Rectal smooth muscle tissue (tissue), 1 donor: ENCODE measurements around the gene NCAPH2.

ENCODE experiments used
- H3K27ac ChIP-seq: one replicate; pipeline ENCODE4 v1.7.0; 2013; ENCODE audit warnings: low read depth, low read length, inconsistent platforms
- H3K27me3 ChIP-seq: one replicate; pipeline ENCODE4 v1.7.0; 2013; ENCODE audit warnings: low read length; ENCODE audit not compliant: control insufficient read depth, insufficient read depth
- H3K36me3 ChIP-seq: one replicate; pipeline ENCODE4 v1.7.0; 2013; ENCODE audit warnings: low read length; ENCODE audit not compliant: control insufficient read depth, insufficient read depth
- H3K4me1 ChIP-seq: one replicate; pipeline ENCODE4 v1.7.0; 2013; ENCODE audit warnings: low read length; ENCODE audit not compliant: control insufficient read depth, insufficient read depth
- H3K4me3 ChIP-seq: one replicate; pipeline ENCODE4 v1.7.0; 2013; ENCODE audit warnings: low read length
- H3K9ac ChIP-seq: one replicate; pipeline ENCODE4 v1.7.0; 2013; ENCODE audit warnings: low read length

NCAPH2 gene

DNA sequence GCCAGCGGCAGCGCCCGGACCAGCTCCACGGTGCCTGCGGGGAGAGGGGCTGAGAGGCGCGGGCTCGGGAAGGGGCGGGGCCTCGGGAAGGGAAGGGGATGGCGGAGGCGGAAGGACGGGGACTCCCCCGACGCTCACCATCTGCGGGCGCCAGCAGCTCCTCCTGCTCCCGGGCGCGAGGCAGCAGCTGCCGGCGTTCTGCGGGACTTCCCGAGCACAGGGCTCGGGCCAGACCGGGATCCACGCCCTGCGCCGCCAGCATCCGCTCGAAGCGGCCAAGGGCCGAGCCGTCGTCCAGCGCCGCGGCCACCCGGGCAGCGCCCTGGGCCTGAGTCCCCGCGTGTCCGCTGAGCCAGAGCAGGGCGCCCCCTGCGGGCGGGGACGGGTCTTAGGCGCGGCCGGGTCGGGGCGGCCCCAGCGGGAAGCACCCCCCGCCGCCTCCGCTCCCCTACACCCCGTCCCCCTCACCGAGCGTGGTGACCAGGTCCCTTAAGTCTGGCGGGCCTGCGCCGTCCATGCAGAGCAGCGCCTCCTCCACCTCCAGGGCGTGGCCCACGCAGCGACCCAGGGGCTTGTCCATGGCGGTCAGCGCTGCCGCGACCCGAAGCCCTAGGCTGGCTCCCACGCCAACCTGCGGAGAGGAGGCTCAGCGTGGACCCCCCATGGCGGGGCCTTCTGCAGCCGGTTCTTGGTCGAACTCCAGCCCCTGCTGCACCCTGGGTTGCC is 18.2 kb downstream of the NCAPH2 start:
- H3K9ac ChIP-seq, result no peak overlapping the region
- H3K4me1 ChIP-seq, result peaks cover 6% of the 10 kb centered on the region
- peaks cover 18% of the 10 kb centered on the region for H3K36me3 ChIP-seq
- peak overlapping the region; percentile 77 for H3K27ac ChIP-seq
- H3K27me3 ChIP-seq, result peaks cover 7% of the 10 kb centered on the region
- peak overlapping the region; percentile 71 for H3K4me3 ChIP-seq

GRCh38 chr22:50526834-50527801 is 19.1 kb downstream of the NCAPH2 start:
- Histone ChIP-seq H3K36me3 (peaks cover 14% of the 10 kb centered on the region), H3K27ac (peak overlapping the region; percentile 77), H3K27me3 (peaks cover 9% of the 10 kb centered on the region), H3K4me3 (peak overlapping the region; percentile 71), H3K9ac (no peak overlapping the region), H3K4me1 (peaks cover 6% of the 10 kb centered on the region)

DNA sequence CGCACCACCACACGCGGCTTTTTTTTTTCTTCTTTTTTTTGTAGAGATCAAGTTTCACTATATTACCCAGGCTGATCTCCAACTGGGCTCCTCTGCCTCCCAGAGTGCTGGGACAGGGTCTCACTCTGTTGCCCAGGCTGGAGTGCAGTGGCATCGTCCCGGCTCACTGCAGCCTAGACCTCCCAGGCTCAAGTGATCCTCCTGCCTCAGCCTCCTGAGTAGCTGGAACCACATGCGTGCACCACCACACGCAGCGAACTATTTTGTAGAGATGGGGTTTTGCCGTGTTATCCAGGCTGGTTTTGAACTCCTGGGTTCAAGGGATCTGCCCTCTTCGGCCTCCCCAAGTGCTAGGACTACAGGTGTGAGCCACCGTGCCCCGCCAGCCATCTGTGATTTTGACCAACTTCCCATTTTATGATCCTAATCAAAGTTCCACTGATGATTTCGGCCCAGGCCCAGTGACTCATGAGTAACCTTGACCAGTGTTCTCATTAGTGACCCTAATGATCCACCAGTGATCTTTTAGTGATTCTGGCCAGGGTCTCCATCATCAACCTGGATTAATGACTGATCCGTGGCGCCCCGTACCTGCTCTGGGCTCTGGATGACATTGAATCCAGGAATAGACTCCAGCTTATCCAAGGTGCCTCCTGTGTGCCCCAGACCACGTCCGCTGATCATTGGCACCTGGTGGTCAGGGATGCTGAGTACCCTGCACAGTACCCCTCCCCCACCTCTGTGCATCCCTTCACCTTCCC is 20.1 kb downstream of the NCAPH2 start:
- Histone ChIP-seq H3K36me3 (peaks cover 5% of the 10 kb centered on the region), H3K9ac (no peak overlapping the region), H3K4me1 (peaks cover 6% of the 10 kb centered on the region), H3K27me3 (peaks cover 9% of the 10 kb centered on the region), H3K27ac (no peak overlapping the region), H3K4me3 (no peak overlapping the region)

DNA sequence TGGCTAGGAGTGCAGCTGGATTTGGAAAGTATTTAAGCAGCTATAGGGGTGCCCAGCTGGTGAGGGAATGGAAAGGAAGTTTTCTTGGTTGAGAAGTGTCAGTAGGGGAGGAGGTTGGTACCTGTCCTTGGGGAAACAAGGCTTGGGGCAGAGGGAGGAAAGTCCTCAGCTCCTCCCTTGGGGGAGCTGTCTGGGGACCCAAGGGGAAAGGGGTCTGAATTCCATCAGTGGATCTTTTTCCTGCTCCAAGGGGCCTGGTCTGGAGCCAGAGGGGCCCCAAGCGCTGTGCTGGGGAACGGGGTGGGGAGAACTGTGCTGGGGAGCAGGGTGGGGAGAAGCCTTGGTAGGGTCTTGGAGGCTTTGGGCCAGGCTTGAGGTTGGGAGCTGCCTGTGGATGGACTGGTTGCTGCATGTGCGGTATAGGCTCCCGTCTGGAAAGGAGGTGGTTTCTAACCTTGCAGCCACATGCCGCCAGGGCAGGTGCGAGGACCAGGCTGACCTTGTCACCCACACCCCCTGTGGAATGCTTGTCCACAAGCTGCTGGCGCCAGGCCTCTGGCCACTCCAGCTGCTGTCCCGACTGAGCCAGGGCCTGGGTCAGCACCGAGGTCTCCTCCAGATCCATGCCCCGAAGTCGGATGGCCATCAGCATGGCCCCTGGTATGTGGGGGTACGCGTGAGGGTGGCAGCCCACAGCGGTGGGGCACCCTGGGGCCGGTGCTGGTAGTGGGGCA is 20.8 kb downstream of the NCAPH2 start:
- no peak overlapping the region for H3K9ac ChIP-seq
- H3K36me3 ChIP-seq, result no peaks in the 10 kb centered on the region
- peaks cover 6% of the 10 kb centered on the region for H3K4me1 ChIP-seq
- peak overlapping the region; percentile 67 for H3K4me3 ChIP-seq
- peak overlapping the region; percentile 56 for H3K27ac ChIP-seq
- H3K27me3 ChIP-seq, result peaks cover 9% of the 10 kb centered on the region

- peak overlapping the region; percentile 56 for H3K27ac ChIP-seq
- H3K27me3 ChIP-seq, result peaks cover 9% of the 10 kb centered on the region
- H3K4me3 ChIP-seq, result peak overlapping the region; percentile 67
- peak overlapping the region; percentile 38 for H3K9ac ChIP-seq
- H3K4me1 ChIP-seq, result peaks cover 6% of the 10 kb centered on the region
- H3K36me3 ChIP-seq, result no peaks in the 10 kb centered on the region
Measured at GRCh38 chr22:50529416-50529896, 21.4 kb downstream of the NCAPH2 start.

DNA sequence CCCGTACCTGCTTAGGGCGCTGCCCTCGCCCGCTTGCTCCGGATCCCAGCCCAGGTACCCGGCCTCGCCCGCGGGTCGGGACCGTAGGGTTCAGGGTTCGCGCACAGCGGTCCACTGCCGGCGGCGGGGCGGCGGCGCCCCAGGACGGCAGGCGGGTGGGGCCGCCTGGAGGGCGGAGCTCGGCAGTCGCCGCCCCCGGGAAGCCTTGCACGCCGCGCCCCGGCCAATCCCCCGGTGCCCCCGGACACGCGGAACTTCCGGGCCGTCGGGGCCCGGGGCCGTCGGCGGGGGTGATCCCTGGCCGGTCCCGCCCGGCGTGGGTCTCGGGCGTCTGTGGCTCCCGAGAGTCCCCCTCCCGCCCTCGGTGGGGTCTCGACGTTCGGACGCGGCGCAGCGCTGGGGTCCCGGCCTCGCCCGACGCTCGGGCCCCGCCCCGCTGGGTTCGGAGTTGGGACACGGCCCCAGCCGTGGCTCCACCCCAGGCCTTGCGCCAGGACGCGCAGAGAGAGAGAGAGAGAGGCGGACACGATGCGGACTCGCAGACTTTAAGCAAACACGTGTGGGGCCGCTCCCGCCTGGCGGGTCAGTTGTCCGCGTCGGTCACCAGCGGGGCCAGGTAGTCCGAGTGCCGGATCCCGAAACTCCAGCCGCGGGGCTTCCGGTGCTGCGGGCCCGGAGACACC is 22.0 kb downstream of the NCAPH2 start, which contains the start of gene TYMP:
TSS of gene TYMP (minus strand) at position 116 of the 683 bp plus-strand sequence. CDS start 303 bp downstream, outside the sequence.
- Histone ChIP-seq H3K4me1 (peaks cover 6% of the 10 kb centered on the region), H3K9ac (peak within 1 kb of the TSS; percentile 71), H3K4me3 (peak within 1 kb of the TSS; percentile 80), H3K36me3 (no peaks in the 10 kb centered on the region), H3K27ac (peak within 1 kb of the TSS; percentile 85), H3K27me3 (peaks cover 9% of the 10 kb centered on the region)

GRCh38 chr22:50530580-50530876 is 22.5 kb downstream of the NCAPH2 start:
- Histone ChIP-seq H3K27ac (peak overlapping the region; percentile 85), H3K4me3 (peak overlapping the region; percentile 67), H3K4me1 (peaks cover 6% of the 10 kb centered on the region), H3K36me3 (no peaks in the 10 kb centered on the region), H3K9ac (peak overlapping the region; percentile 71), H3K27me3 (peaks cover 9% of the 10 kb centered on the region)

DNA sequence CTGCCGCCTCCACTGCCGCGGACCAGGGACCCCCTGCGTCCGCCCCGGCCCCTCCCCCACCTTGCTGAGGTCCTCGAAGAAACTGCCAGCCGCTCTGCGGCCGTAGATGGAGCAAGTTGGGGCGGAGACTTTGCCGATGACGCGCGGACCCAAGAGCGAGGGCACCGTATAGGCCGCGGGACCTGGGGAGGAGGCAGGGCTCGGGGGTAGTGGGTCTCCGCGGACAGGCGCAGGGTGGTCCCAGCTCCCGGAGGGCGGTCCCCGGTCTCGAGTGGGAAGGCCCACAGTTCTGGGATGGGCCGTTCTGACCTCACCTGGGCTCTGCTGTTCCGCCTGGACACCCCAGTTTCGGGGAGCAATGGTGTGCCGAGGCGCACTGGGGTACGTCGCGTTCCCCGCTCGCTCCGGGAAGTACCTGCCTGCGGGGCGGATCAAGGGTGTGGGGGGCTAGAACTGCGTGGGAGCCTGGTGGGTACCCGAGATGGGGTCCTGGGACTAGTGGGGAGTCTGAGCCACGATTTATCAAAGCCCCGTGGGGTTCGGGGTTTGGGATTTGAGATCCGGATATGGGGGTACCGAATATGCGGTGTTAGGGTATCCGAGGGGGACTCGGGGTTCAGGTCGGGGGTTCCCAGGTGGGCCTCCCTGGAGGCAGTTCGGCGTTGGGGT is 23.0 kb downstream of the NCAPH2 start:
- peaks cover 6% of the 10 kb centered on the region for H3K4me1 ChIP-seq
- no peaks in the 10 kb centered on the region for H3K36me3 ChIP-seq
- H3K27ac ChIP-seq, result peak overlapping the region; percentile 85
- H3K9ac ChIP-seq, result peak overlapping the region; percentile 97
- H3K27me3 ChIP-seq, result peaks cover 9% of the 10 kb centered on the region
- H3K4me3 ChIP-seq, result peak overlapping the region; percentile 80

GRCh38 chr22:50531546-50531961 is 23.5 kb downstream of the NCAPH2 start:
- peaks cover 9% of the 10 kb centered on the region for H3K27me3 ChIP-seq
- peaks cover 5% of the 10 kb centered on the region for H3K4me1 ChIP-seq
- no peaks in the 10 kb centered on the region for H3K36me3 ChIP-seq
- H3K27ac ChIP-seq, result peak overlapping the region; percentile 85
- peak overlapping the region; percentile 80 for H3K4me3 ChIP-seq
- H3K9ac ChIP-seq, result peak overlapping the region; percentile 97

- H3K36me3 ChIP-seq, result no peaks in the 10 kb centered on the region
- peaks cover 9% of the 10 kb centered on the region for H3K27me3 ChIP-seq
- H3K4me1 ChIP-seq, result peaks cover 2% of the 10 kb centered on the region
- no peak overlapping the region for H3K9ac ChIP-seq
- H3K4me3 ChIP-seq, result peak overlapping the region; percentile 80
- H3K27ac ChIP-seq, result peak overlapping the region; percentile 85
Measured at GRCh38 chr22:50531962-50532674, 24.1 kb downstream of the NCAPH2 start.
